Fibroblast of pulmonary artery (primary cell): Measurements from ENCODE around the gene GTF2H4.
"Not testable (repeated sequence)": the region's sequence is repeated elsewhere in the genome, so short reads cannot be mapped to it uniquely, and the experiment has no call there.

Experiments used
- DNase-seq: peaks from one replicate; pipeline ENCODE4 v3.0.0-alpha.2; 2010; ENCODE audit warnings: low read depth
- H3K4me3 ChIP-seq: replicated peaks from 2 replicates; pipeline ENCODE4 v1.5.1; 2011; ENCODE audit warnings: low read depth, mild to moderate bottlenecking, control low read depth, low read length, moderate library complexity
- CTCF ChIP-seq: IDR thresholded peaks from 2 replicates; pipeline ENCODE4 v1.5.1; 2011; ENCODE audit warnings: mild to moderate bottlenecking, control low read depth, low read length, inconsistent platforms; ENCODE audit errors: missing control alignments

Gene GTF2H4

DNA sequence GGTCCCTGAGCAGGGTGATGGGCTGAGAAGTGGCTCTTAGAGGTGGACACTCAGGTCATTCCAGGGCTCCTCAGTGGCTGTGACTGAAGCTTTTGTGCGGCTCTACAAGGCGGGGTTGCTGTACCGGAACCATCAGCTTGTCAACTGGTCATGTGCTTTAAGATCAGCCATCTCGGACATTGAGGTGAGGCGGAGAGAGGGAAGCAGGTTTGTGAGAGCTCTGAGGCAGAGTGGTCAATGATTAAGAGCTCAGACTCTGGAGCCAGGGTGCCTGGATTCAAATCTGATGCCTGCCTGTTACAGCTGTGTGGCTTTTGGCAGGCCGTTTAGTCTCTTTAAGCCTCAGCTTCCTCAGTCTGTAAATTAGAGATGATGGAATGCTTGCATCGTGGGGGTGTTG is 9.0 kb downstream of the GTF2H4 start:
- no peak for TF ChIP-seq CTCF
- no peak overlapping the region for H3K4me3 ChIP-seq
- no peak for DNase-seq

- TF ChIP-seq CTCF, result no peak
Observed at GRCh38 chr6:30917487-30917886, 9.5 kb downstream of the GTF2H4 start.

GRCh38 chr6:30918670-30919069 is 10.7 kb downstream of the GTF2H4 start:
- no peak overlapping the region for H3K4me3 ChIP-seq
- no peak for TF ChIP-seq CTCF
- no peak for DNase-seq

More at GRCh38 chr6:30917487-30917886, 9.5 kb downstream of the GTF2H4 start:
- no peak overlapping the region for H3K4me3 ChIP-seq
- DNase-seq, result no peak

DNA sequence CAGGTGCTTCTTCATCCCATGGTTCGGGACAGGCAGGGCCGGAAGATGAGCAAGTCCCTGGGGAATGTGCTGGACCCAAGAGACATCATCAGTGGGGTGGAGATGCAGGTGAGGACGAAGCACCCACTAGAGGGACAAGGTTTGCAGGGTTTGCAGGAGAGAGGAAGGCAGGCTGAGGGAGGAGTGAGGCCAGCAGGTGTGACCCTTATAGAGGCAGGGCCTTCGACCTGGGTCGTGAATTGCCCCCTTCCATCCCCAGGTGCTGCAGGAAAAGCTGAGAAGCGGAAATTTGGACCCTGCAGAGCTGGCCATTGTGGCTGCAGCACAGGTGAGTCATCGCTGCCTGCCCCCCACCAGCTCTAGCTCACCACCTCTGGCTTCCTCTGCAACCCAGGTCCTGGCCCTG is 14.4 kb downstream of the GTF2H4 start:
- no peak for DNase-seq
- no peak overlapping the region for H3K4me3 ChIP-seq
- TF ChIP-seq CTCF, result no peak

GRCh38 chr6:30924040-30924627 is 16.1 kb downstream of the GTF2H4 start:
- not testable (repeated sequence) for H3K4me3 ChIP-seq, DNase-seq

- H3K4me3 ChIP-seq, result no peak overlapping the region
- DNase-seq, result no peak
- TF ChIP-seq CTCF, result no peak
Observed at GRCh38 chr6:30926644-30927043, 18.6 kb downstream of the GTF2H4 start.

DNA sequence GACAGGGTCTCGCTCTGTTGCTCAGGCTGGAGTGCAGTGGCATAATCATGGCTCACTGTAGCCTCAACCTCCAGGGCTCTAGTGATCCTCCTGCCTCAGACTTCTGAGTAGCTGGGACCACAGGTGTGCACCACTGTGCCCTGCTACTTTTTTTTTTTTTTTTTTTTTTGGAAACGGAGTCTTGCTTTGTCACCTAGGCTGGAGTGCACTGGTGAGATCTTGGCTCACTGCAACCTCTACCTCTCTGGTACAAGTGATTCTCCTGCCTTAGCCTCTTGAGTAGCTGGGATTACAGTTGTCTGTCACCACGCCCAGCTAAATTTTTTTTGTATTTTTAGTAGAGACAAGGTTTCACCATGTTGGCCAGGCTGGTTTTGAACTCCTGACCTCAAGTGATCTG is 19.1 kb downstream of the GTF2H4 start:
- DNase-seq, H3K4me3 ChIP-seq: not testable (repeated sequence)

- no peak for TF ChIP-seq CTCF
- H3K4me3 ChIP-seq, result no peak overlapping the region
- DNase-seq, result no peak
Observed at GRCh38 chr6:30928677-30929076, 20.7 kb downstream of the GTF2H4 start.
